HG03442 (cell line): Measurements from ENCODE around the gene LIPK.

Experiments
- ATAC-seq: cut with Tn5 transposase; IDR thresholded peaks from one replicate; pipeline ENCODE4 v1.9.1; 2021; ENCODE audit warnings: mild to moderate bottlenecking, moderate library complexity; ENCODE audit not compliant: unreplicated experiment

The LIPK gene

GRCh38 chr10:88783724-88784123, 77.7 kb downstream of the LIPK start:
- ATAC-seq = no peak

GRCh38 chr10:88786032-88786770, 80.2 kb downstream of the LIPK start:
- ATAC-seq = no peak

- no peak for ATAC-seq
These were observed 81.4 kb downstream of the LIPK start for GRCh38 chr10:88787463-88787862.

GRCh38 chr10:88788924-88789323, 82.9 kb downstream of the LIPK start:
- no peak for ATAC-seq

GRCh38 chr10:88791924-88792323, 85.9 kb downstream of the LIPK start:
- no peak for ATAC-seq

- ATAC-seq = no peak
These were observed 86.6 kb downstream of the LIPK start for GRCh38 chr10:88792661-88793060.

GRCh38 chr10:88793712-88794299, 87.8 kb downstream of the LIPK start:
- no peak for ATAC-seq

GRCh38 chr10:88794731-88795130, 88.7 kb downstream of the LIPK start:
- no peak for ATAC-seq

GRCh38 chr10:88800152-88801125, 94.4 kb downstream of the LIPK start:
- no peak for ATAC-seq
